GM10248 (cell line): ENCODE data around the gene DPP10.

Source experiments
- CTCF ChIA-PET: fragments of 300-600 bp; sonication (Branson Sonifier 250); formaldehyde crosslinking; extraction: SDS; loops from one replicate; lab custom pipeline; 2021; ENCODE audit warnings: antibody characterized with exemption; lab: Yijun Ruan, JAX
- POLR2A ChIA-PET: fragments of 350-650 bp; sonication (Branson Sonifier 250); formaldehyde crosslinking; extraction: SDS; loops from one replicate; lab custom pipeline; 2020; ENCODE audit warnings: antibody characterized with exemption; lab: Yijun Ruan, JAX
- DNase-seq: peaks from one replicate; pipeline ENCODE4 v3.0.0; 2012; ENCODE audit errors: extremely low spot score
- TF ChIP-seq, protein P1 (sequence below): IDR thresholded peaks from 2 replicates; pipeline ENCODE4 v1.5.1; 2012; ENCODE audit warnings: mild to moderate bottlenecking, low read depth; ENCODE audit errors: extremely low read depth, missing control alignments, control extremely low read depth

Gene DPP10

GRCh38 chr2:114709936-114710850 is 267.8 kb downstream of the DPP10 start:
- TF ChIP-seq, protein P1, sequence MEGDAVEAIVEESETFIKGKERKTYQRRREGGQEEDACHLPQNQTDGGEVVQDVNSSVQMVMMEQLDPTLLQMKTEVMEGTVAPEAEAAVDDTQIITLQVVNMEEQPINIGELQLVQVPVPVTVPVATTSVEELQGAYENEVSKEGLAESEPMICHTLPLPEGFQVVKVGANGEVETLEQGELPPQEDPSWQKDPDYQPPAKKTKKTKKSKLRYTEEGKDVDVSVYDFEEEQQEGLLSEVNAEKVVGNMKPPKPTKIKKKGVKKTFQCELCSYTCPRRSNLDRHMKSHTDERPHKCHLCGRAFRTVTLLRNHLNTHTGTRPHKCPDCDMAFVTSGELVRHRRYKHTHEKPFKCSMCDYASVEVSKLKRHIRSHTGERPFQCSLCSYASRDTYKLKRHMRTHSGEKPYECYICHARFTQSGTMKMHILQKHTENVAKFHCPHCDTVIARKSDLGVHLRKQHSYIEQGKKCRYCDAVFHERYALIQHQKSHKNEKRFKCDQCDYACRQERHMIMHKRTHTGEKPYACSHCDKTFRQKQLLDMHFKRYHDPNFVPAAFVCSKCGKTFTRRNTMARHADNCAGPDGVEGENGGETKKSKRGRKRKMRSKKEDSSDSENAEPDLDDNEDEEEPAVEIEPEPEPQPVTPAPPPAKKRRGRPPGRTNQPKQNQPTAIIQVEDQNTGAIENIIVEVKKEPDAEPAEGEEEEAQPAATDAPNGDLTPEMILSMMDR = no peak
- ChIA-PET CTCF (interaction anchor here (0.8 kb wide), 1 partner anchor 67 kb away, joined by 3 read pairs; no protein-coding TSS in a partner anchor), POLR2A (no interaction called here)
- DNase-seq = no peak

GRCh38 chr2:114714313-114714712 is 271.9 kb downstream of the DPP10 start:
- POLR2A ChIA-PET = no interaction called here
- TF ChIP-seq, protein P1 = no peak
- DNase-seq = no peak
- CTCF ChIA-PET = no interaction called here

DNA sequence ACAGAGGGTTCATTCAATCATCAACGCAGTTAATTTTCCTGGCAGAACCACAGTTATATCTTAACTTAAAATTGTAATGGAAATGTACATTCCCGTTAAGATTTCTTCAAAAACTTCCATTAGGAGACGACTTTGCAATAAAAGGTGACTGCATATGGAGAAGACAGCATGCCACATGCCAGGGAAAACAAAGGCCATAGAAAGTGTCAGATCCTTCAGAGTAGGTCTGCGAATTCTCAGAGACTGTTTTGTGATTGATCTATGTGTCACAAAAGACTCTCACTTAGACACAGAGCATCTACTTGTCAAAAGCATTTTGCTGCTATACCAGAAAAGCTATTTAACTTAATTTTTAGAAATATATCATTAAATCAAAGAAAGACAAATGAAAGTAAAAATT is 274.6 kb downstream of the DPP10 start:
- TF ChIP-seq, protein P1 = no peak
- CTCF ChIA-PET = interaction anchor here (1.8 kb wide), 1 partner anchor 10 kb away, joined by 4 read pairs; no protein-coding TSS in a partner anchor
- POLR2A ChIA-PET = no interaction called here
- DNase-seq = no peak

DNA sequence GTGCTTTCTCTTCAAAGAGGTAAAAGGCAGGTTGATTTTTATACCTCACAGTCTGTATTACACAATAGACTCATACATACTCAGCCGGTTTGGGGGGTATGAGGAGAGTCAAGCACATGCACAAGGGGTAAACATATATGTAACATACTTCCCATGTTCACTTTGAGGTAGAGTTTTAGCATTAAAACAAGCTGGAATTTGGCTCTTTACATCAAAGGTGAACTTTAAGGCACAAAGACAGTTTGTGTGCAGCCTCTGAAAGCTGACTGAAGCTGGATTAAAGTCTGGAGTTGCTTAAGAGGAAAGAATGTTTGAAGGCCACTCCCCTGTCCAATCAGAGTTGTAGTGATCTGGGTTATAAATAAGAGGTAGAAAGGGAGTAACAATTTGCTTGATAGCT is 282.0 kb downstream of the DPP10 start:
- TF ChIP-seq, protein P1 = no peak
- ChIA-PET CTCF (interaction anchor here (0.8 kb wide), 1 partner anchor 17 kb away, joined by 3 read pairs; no protein-coding TSS in a partner anchor), POLR2A (no interaction called here)

GRCh38 chr2:114727012-114727411 is 284.6 kb downstream of the DPP10 start:
- POLR2A ChIA-PET = no interaction called here
- CTCF ChIA-PET = interaction anchor here (1.0 to 1.4 kb wide), 2 partner anchors 10 to 41 kb away, joined by 3 to 4 read pairs; no protein-coding TSS in a partner anchor
- DNase-seq = no peak
- TF ChIP-seq, protein P1 = no peak

More for the DNA sequence above, 282.0 kb downstream of the DPP10 start:
- DNase-seq = no peak

- TF ChIP-seq, protein P1 = no peak
- DNase-seq = no peak
- CTCF ChIA-PET = interaction anchor here (1.0 kb wide), 1 partner anchor 23 kb away, joined by 3 read pairs; no protein-coding TSS in a partner anchor
- POLR2A ChIA-PET = no interaction called here
Measured at GRCh38 chr2:114728372-114728771, 285.9 kb downstream of the DPP10 start.
